ENCODE data around the gene SLITRK1. TPM values are rescaled to one million over a fixed set of nuclear protein-coding genes. Genes with fewer than 3 reads are reported as not detected.

The SLITRK1 gene
- total RNA-seq: 1 to 10 TPM in 1 of 2 donors, under 1 TPM in 1; 0.52 to 1.6 TPM

- intact Hi-C loops (cut with DNase I): no loop called here
- Histone ChIP-seq H3K4me1 (peaks cover 8% of the 10 kb centered on the region), H3K4me3 (peak within 1 kb of the TSS in 1 of 2 donors; percentile 35), H3K9me3 (no peaks in the 10 kb centered on the region), H3K27ac (peak within 1 kb of the TSS in 3 of 4 donors; percentile 44 to 67 (median 56)), H3K27me3 (no peaks in the 10 kb centered on the region), H3K36me3 (replicated peaks in 1 of 2; ENCODE audit: insufficient read depth in 1 of 2, low read depth in 2 of 2) (no peaks in the 10 kb centered on the region)
- DNase-seq (peak; percentile 80 to 89 (median 86)), ATAC-seq (peak; percentile 83)
- WGBS, 2 donors: 0 to 1% methylated on average over 32 of the region's 32 CpGs
- TF ChIP-seq POLR2A (IDR thresholded peaks at IDR 0.05) (peak in 1 of 3 donors; percentile 41), CTCF (IDR thresholded peaks at IDR 0.05) (no peak)
These were observed at the start of gene SLITRK1 for GRCh38 chr13:83881917-83882605. TSS of gene SLITRK1 (minus strand) at chr13:83882474. CDS start at chr13:83881507, 967 bp downstream.

- no peak overlapping the region for H3K4me3 ChIP-seq
- H3K27ac ChIP-seq: no peak overlapping the region
- ATAC-seq: no peak
- H3K36me3 ChIP-seq (replicated peaks in 1 of 2; ENCODE audit: insufficient read depth in 1 of 2, low read depth in 2 of 2): no peaks in the 10 kb centered on the region
- no peak for DNase-seq
- 57 to 58% methylated on average over 4 of the region's 4 CpGs for WGBS, 2 donors
- no peak for TF ChIP-seq CTCF (IDR thresholded peaks at IDR 0.05)
- no peak for TF ChIP-seq POLR2A (IDR thresholded peaks at IDR 0.05)
- no peaks in the 10 kb centered on the region for H3K27me3 ChIP-seq
- H3K4me1 ChIP-seq: no peaks in the 10 kb centered on the region
- intact Hi-C loops (cut with DNase I): no loop called here
- no peaks in the 10 kb centered on the region for H3K9me3 ChIP-seq
These were observed 46.9 kb upstream of the SLITRK1 start for GRCh38 chr13:83929157-83929556.

- Histone ChIP-seq H3K27ac (no peak overlapping the region), H3K36me3 (replicated peaks in 1 of 2; ENCODE audit: insufficient read depth in 1 of 2, low read depth in 2 of 2) (no peaks in the 10 kb centered on the region), H3K4me3 (no peak overlapping the region), H3K27me3 (no peaks in the 10 kb centered on the region), H3K4me1 (no peaks in the 10 kb centered on the region), H3K9me3 (no peaks in the 10 kb centered on the region)
- no peak for DNase-seq
- ATAC-seq: no peak
- TF ChIP-seq POLR2A (IDR thresholded peaks at IDR 0.05) (no peak), CTCF (IDR thresholded peaks at IDR 0.05) (no peak)
- intact Hi-C loops (cut with DNase I): no loop called here
- 67 to 71% methylated on average over 5 to 6 of the region's 6 CpGs for WGBS, 2 donors
These were observed 37.5 kb upstream of the SLITRK1 start for GRCh38 chr13:83919775-83920174.

GRCh38 chr13:83914368-83914767 is 32.1 kb upstream of the SLITRK1 start:
- no peak for DNase-seq
- no peak for ATAC-seq
- H3K27me3 ChIP-seq: no peaks in the 10 kb centered on the region
- H3K4me1 ChIP-seq: no peaks in the 10 kb centered on the region
- no peaks in the 10 kb centered on the region for H3K36me3 ChIP-seq (replicated peaks in 1 of 2; ENCODE audit: insufficient read depth in 1 of 2, low read depth in 2 of 2)
- intact Hi-C loops (cut with DNase I): no loop called here
- TF ChIP-seq POLR2A (IDR thresholded peaks at IDR 0.05): no peak
- no peak for TF ChIP-seq CTCF (IDR thresholded peaks at IDR 0.05)
- no peaks in the 10 kb centered on the region for H3K9me3 ChIP-seq
- 56 to 62% methylated on average over 4 of the region's 4 CpGs for WGBS, 2 donors
- H3K27ac ChIP-seq: no peak overlapping the region
- no peak overlapping the region for H3K4me3 ChIP-seq
